Measurements from ENCODE around the gene ICAM2. TPM values are rescaled to one million over a fixed set of nuclear protein-coding genes. Genes with fewer than 3 reads are reported as not detected.

Gene ICAM2
- total RNA-seq, 1 donor from 2014 or later, result not detected

- no peaks in the 10 kb centered on the region for H3K4me1 ChIP-seq (ENCODE audit: insufficient read depth, low read length)
- Mint-ChIP-seq H3K36me3 (ENCODE audit: low read depth, unreplicated experiment) (no peaks in the 10 kb centered on the region), H3K27me3 (ENCODE audit: low read depth, unreplicated experiment) (peaks cover 60% of the 10 kb centered on the region), H3K9me3 (ENCODE audit: unreplicated experiment) (no peaks in the 10 kb centered on the region), H3K27ac (ENCODE audit: unreplicated experiment) (no peak overlapping the region), H3K4me3 (ENCODE audit: unreplicated experiment) (no peak overlapping the region), H3K4me1 (ENCODE audit: low read depth, unreplicated experiment) (no peaks in the 10 kb centered on the region)
- DNase-seq (ENCODE audit: low read depth) (no peak), FAIRE-seq (no peak)
- no peaks in the 10 kb centered on the region for H3K79me2 ChIP-seq (ENCODE audit: insufficient read depth, low read length)
- no peak overlapping the region for H3K4me2 ChIP-seq (ENCODE audit: low read length)
- H3K27me3 ChIP-seq (ENCODE audit: insufficient read depth, low read length), result peaks cover 37% of the 10 kb centered on the region
- H4K20me1 ChIP-seq (ENCODE audit: insufficient read depth, low read length), result no peaks in the 10 kb centered on the region
- no peak overlapping the region for H3K27ac ChIP-seq (ENCODE audit: low read depth, low read length)
- no peak overlapping the region for H2AFZ ChIP-seq (ENCODE audit: low read depth, low read length)
- H3K4me3 ChIP-seq (ENCODE audit: insufficient read depth, low read depth, low read length), result no peak overlapping the region
- H3K9ac ChIP-seq (ENCODE audit: low read length), result no peak overlapping the region
- no peak for TF ChIP-seq EZH2 (IDR thresholded peaks at IDR 0.05; ENCODE audit: insufficient read depth, low read length)
- no peak for TF ChIP-seq CTCF (IDR thresholded peaks at IDR 0.05; ENCODE audit: insufficient read depth, low read depth, low read length)
- H3K9me3 ChIP-seq (ENCODE audit: insufficient read depth, low read depth, low read length), result no peaks in the 10 kb centered on the region
- no peaks in the 10 kb centered on the region for H3K36me3 ChIP-seq (ENCODE audit: insufficient read depth, low read length)
Measured at GRCh38 chr17:63995626-63996025, 24.8 kb downstream of the ICAM2 start.

- Mint-ChIP-seq H3K27ac (ENCODE audit: unreplicated experiment) (no peak overlapping the region), H3K36me3 (ENCODE audit: low read depth, unreplicated experiment) (no peaks in the 10 kb centered on the region)
Measured at GRCh38 chr17:63993368-63993985, 27.0 kb downstream of the ICAM2 start.

More at GRCh38 chr17:63993368-63993985, 27.0 kb downstream of the ICAM2 start:
- Histone ChIP-seq H3K36me3 (ENCODE audit: insufficient read depth, low read length) (no peaks in the 10 kb centered on the region), H3K27me3 (ENCODE audit: insufficient read depth, low read length) (peaks cover 37% of the 10 kb centered on the region), H3K4me3 (ENCODE audit: insufficient read depth, low read depth, low read length) (no peak overlapping the region), H3K27ac (ENCODE audit: low read depth, low read length) (no peak overlapping the region), H3K79me2 (ENCODE audit: insufficient read depth, low read length) (no peaks in the 10 kb centered on the region), H3K9me3 (ENCODE audit: insufficient read depth, low read depth, low read length) (no peaks in the 10 kb centered on the region), H3K4me1 (ENCODE audit: insufficient read depth, low read length) (no peaks in the 10 kb centered on the region), H2AFZ (ENCODE audit: low read depth, low read length) (no peak overlapping the region), H3K9ac (ENCODE audit: low read length) (no peak overlapping the region), H4K20me1 (ENCODE audit: insufficient read depth, low read length) (no peaks in the 10 kb centered on the region), H3K4me2 (ENCODE audit: low read length) (no peak overlapping the region)
- TF ChIP-seq CTCF (IDR thresholded peaks at IDR 0.05; ENCODE audit: insufficient read depth, low read depth, low read length), result no peak
- no peak for TF ChIP-seq EZH2 (IDR thresholded peaks at IDR 0.05; ENCODE audit: insufficient read depth, low read length)
- peaks cover 62% of the 10 kb centered on the region for H3K27me3 Mint-ChIP-seq (ENCODE audit: low read depth, unreplicated experiment)
- H3K4me3 Mint-ChIP-seq (ENCODE audit: unreplicated experiment), result no peak overlapping the region
- FAIRE-seq, result no peak
- no peaks in the 10 kb centered on the region for H3K4me1 Mint-ChIP-seq (ENCODE audit: low read depth, unreplicated experiment)
- DNase-seq (ENCODE audit: low read depth), result no peak
- no peaks in the 10 kb centered on the region for H3K9me3 Mint-ChIP-seq (ENCODE audit: unreplicated experiment)
